Fibroblast of villous mesenchyme (primary cell): ENCODE data around the gene ZNF581. TPM values are rescaled to one million over a fixed set of nuclear protein-coding genes. Genes with fewer than 3 reads are reported as not detected.
A peak's percentile ranks its signal among the peaks of the same experiment; 100 is the strongest.

ENCODE experiments used
- DNase-seq: peaks from one replicate; pipeline ENCODE4 v3.0.0-alpha.2; 2010; ENCODE audit warnings: low read depth
- H3K4me3 ChIP-seq: 2 replicates; pipeline ENCODE4 v1.5.1; 2011; ENCODE audit warnings: low read depth, mild to moderate bottlenecking, low read length
- CTCF ChIP-seq: IDR thresholded peaks from 2 replicates; pipeline ENCODE4 v1.5.1; 2012; ENCODE audit warnings: low read depth, mild to moderate bottlenecking, low read length; ENCODE audit not compliant: insufficient read depth
- total RNA-seq: library from RNA; depleted of rRNA; stranded (reverse); fragments of >200 nt; gene quantifications from 2 replicates; pipeline ENCODE4 v1.2.3, GENCODE V29; 2012

The ZNF581 gene
- total RNA-seq, 1 donor, result 13.0 TPM

DNA sequence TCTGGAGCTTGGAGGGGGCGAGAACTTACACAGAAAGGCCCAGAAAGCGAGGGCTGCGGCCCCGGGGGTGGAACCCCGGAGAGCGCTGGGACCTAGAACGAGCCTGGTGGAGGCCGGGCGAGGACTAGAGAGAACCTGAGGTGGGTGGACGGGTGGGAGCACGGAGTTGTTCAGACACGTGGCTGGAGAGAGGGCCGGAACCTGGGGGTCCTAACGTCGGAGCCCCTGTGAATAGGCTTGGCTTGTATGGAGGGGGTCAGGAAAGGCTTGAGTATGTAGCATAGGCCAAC is 383 bp downstream of the ZNF581 start:
- H3K4me3 ChIP-seq, result peak overlapping the region; percentile 72
- DNase-seq, result no peak
- TF ChIP-seq CTCF, result no peak

GRCh38 chr19:55644191-55644833 is 863 bp downstream of the ZNF581 start:
- peak overlapping the region; percentile 72 for H3K4me3 ChIP-seq
- TF ChIP-seq CTCF, result no peak
- no peak for DNase-seq

- no peak for DNase-seq
- peak overlapping the region; percentile 72 for H3K4me3 ChIP-seq
Observed at GRCh38 chr19:55644842-55645511, 1.5 kb downstream of the ZNF581 start.

DNA sequence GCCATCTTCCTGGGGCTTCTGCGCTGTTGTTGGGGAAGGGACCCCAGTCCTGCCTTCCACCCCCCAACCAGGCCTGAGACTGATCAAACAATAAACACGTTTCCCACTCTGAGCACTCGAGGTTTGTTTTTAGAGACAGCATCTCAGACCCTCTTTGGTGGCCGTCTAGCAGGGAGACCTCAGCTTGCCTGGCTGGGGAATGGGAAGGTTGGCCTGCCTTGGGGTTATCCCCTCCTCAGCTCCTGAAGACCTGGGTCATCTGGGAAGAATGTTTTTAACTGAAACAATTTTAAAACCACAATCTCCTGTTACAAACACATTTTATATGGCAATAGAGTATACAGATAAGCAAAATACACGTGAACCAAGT is 2.0 kb downstream of the ZNF581 start:
- TF ChIP-seq CTCF, result no peak
- DNase-seq, result no peak
- no peak overlapping the region for H3K4me3 ChIP-seq

More at GRCh38 chr19:55644842-55645511, 1.5 kb downstream of the ZNF581 start:
- TF ChIP-seq CTCF, result no peak

DNA sequence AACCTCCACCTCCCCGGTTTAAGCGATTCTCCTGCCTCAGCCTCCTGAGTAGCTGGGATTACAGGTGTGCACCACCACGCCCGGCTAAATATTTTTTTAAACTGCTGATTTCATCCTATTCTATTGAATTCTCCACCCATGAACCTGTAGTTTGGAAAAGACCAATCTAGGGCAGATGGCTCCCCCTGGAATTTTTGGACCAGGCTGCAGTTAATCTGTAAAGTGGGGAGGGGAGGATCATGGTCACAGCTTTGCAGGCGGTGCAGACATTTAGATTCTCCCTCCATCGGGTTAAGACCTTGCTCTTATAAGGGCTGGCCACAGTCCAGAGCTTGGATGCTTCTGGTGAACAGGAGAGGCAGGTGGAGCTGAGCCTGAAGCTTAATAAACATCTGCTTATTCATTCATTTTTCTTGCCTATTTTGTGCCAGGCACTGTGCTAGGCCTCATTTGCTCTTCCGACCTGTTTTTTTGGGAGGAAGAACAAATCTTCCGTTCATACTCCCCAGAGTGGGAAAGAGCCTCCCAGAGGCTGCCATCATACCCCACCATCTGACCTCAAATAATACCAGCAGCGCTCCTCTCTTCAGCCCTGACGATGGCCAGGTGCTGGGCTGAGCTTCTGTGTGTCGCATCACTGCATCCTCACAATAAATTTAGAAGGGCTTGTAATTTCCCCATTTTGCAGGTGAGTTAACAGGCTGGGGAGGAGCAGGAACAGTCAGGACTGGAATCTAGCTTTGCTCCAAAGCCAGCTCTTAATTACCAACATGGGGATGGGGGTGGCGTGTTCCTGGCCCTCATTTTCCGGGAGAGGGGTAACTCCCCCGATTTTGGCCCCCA is 3.7 kb downstream of the ZNF581 start:
- DNase-seq, result no peak
- no peak for TF ChIP-seq CTCF
- peak overlapping the region; percentile 84 for H3K4me3 ChIP-seq

DNA sequence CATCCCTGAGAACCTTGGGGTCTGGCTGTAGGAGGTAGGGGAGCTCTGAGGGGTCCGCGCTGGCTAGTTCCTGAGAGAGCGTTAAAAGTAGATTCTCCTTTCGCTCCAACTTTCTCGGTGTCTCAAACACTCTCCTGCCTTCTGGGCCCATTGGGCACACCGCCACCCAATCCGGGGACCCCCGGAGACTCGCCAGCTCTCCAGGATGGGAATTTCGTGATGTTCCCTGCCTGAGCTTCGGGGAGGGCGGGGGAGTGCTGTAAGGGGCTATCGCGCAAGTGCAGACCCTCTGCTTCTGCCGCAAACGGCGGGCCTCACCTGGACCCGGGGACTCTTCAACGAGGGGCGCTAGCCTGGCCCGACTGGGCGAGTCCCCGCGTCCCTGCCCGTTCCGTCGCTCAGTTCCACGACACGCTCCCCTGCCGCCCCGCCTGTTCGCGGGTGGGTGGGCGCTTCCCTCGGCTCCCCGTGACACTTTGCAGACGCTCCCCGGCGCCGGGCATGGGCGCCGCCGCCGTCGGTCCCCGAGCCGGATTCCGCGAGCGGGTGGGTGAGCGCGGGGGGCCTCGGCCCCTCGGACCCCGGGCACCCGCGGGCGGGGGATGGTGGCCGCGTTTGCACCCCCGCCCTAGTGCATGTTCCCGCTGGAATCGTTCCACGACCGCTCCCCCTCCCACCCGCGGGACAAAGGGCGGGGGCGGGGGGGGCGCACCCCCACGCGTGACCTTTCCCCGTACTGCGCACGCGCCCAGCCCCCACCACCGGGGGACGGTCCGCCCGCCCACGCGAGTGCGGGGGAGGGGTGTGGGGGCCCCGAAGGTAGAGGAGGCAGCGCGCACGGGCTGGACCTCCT is 4.5 kb downstream of the ZNF581 start, which contains the start of gene CCDC106:
Gene CCDC106 (plus strand): TSS at position 481 of the 853 bp plus-strand sequence. CDS start 835 bp downstream, outside the sequence.
- no peak for TF ChIP-seq CTCF
- peak within 1 kb of the TSS; percentile 84 for H3K4me3 ChIP-seq
- DNase-seq, result peak; percentile 73
